GM19240 (cell line): ENCODE data around the gene GID4.
"Not testable (repeated sequence)": the region's sequence is repeated elsewhere in the genome, so short reads cannot be mapped to it uniquely, and the experiment has no call there.

Experiments used
- DNase-seq: peaks from one replicate; pipeline ENCODE4 v3.0.0; 2011; ENCODE audit warnings: low spot score; ENCODE audit not compliant: insufficient read length

GID4 gene

DNA sequence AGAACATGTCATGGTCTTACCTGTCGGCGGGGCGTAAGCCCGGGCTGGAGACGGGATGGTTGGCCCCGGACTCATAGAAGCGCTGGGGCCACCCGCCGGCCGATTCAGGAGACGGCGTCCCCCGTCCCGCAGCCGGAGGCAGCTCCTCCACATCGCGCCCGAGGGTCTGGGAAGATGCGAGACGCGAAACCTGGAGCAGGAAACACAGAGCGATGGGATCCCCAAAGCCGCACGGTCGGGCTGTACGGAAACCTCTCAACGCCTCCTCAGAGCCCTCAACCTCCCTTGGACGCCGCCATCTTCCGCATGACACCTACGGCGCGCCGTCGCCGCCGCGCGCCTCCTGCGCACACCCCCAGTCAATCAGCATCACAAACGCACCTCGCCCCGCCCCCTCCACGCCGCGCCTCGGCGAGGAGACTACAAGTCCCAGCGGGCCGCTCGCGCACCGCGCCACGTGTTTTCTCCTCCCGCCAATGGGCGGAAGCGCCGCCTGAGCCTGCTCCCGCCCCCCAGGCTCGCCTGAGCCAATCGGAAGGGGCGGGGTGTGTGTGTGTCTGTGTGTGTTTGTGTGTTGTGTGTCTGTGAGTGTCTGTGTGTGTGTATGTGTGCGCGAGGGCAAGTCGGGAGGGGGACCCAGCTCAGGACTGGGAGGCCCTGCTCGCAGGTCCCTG lies at the start of gene GID4, which contains the start of gene ATPAF2:
Gene GID4 (plus strand): TSS at position 548 of the 674 bp plus-strand sequence. CDS start 57 bp downstream, at position 605.
Gene ATPAF2 (minus strand): TSS at position 308 of the 674 bp plus-strand sequence. CDS start 155 bp downstream, at position 153.
- peak; percentile 87 for DNase-seq

DNA sequence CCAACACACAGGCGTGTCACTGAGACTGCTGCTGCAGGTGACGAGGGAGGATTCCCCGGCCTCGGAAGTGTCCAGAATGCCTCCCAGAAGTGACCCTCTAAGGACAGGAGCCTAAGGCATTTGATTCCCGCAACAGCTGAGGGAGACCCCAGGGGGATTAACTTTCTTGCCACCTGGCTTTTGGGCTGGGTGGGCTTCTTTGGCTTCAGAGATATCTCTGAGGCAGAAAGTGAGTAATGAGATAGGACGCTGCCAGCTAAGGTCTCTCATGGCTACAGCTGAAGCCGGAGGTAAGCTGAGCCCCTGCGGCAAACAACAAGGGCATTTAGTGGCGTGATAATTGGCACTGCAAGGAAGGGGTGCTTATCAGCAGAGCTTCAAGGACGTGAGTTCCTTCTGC lies 49.6 kb upstream of the GID4 start:
- DNase-seq: no peak

DNA sequence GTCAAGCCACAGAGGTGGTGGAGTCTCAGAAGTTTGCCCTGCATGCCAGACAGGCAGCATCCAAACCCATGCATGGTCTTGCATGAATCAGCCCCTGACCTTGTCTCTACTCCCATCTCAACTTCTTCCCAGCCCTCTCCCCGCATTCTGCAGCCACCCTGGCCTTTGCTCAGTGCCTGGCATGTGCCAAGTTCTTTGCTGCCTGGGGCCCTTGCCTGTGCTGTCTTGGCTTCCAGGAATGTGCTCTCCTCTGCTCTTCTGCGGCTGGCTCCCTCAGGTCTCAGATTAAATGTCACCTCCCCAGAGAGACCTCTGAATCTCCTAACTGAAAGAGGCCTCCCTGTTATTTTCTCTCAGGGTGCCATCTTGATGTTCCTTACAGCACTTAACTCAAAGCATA lies 48.9 kb upstream of the GID4 start:
- no peak for DNase-seq

DNA sequence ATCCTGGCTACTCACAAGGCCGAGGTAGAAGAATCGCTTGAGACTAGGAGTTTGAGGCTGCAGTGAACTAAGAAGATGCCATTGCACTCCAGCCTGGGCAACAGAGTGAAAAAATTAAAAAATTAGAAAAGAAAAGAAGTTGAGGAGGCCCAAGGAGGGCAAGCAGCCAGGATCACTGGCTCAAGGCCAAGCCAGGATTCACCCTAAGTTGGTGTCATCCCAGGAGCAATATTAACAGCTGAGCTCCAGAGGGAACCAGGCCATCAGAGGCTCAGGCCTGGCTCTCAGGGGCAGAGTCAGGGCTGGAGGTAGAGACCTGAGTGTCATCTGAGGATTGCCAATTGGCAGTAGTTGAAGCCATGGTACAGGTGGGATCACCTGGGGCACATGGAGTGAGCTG lies 45.8 kb upstream of the GID4 start:
- DNase-seq: no peak

DNA sequence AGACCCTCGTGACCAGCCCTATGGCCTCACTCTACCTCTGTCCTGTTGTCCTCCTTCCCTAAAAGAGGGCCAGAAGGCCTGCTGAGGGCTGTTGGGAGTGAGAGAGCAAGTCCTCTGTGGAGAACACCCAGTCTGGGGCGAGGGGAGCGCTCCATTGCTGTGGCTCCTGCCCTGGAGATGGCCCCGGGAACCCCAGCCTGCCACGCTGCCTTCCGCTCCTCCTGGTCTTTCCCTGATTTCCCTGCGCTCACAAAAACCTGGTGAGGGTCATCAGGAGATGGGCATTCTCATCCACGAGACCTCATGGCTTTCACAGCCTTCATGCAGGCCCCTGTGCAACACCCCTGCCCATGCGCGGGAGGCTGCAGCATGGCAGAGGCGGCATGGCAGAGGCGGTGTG lies 45.4 kb upstream of the GID4 start:
- no peak for DNase-seq

DNA sequence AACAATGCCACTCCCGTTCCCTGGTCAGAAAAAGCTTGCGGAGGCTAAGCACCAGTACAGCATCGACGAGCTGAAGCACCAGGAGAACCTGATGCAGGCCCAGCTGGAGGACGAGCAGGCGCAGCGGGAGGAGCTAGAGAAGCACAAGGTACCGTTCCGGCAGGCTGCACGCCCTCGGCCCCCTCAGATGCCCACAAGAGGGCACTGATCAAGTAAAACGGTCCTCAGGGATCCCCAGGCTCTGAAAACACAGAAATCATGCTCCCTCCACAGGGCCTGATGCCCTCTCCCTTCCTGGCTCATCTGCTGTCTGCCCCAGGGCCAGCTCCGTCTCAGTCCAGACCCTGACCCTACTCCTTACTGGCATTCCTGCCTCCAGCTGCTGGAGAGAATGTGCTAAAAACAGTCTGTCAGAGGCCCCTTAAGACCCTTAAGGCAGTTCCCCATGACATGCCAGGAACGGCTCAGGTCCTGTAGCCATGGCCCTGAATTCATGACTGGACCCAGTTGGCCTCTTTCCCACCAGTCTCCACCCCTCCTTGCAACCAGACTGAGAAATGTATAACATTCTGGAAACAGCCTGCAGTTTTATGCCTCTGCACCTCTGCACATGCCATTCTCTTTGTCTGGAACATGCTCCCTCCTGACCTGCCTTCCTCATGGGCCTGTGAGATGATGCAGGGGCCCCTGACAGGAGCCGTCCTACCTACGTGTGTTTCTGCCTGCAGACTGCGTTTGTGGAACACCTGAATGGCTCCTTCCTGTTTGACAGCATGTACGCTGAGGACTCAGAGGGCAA lies 44.7 kb upstream of the GID4 start:
- DNase-seq: no peak

DNA sequence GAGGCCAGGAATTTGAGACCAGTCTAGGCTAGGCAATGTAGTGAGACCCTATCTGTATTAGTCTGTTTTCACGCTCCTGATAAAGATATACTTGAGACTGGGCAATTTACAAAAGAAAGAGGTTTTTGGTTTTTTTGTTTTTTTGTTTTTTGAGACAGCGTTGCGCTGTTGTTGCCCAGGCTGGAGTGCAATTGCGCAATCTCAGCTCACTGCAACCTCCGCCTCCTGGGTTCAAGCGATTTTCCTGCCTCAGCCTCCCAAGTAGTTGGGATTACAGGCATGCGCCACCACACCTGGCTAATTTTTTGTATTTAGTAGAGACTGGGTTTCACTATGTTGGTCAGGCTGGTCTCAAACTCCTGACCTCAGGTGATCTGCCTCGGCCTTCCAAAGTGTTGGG lies 43.3 kb upstream of the GID4 start:
- not testable (repeated sequence) for DNase-seq

DNA sequence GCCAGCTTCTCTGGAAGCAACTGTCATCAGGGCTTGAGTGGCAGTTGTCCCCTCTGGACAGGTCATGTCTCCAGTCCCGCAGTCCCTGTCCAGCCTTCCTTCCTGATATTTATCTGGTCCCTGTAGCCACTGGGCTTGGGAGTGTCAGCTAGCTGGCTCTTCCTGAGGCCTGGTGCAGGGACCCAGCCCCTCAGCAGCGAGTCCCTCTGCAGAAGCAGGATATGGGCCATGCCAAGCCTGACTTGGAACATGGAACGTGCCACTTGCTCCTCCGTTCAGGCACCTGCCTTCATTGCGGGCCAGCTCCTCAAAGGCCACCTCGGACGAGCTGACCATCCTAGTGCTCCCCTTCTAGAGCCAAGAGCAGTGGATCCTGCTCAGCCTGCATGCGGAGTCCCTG lies 40.3 kb upstream of the GID4 start:
- no peak for DNase-seq

DNA sequence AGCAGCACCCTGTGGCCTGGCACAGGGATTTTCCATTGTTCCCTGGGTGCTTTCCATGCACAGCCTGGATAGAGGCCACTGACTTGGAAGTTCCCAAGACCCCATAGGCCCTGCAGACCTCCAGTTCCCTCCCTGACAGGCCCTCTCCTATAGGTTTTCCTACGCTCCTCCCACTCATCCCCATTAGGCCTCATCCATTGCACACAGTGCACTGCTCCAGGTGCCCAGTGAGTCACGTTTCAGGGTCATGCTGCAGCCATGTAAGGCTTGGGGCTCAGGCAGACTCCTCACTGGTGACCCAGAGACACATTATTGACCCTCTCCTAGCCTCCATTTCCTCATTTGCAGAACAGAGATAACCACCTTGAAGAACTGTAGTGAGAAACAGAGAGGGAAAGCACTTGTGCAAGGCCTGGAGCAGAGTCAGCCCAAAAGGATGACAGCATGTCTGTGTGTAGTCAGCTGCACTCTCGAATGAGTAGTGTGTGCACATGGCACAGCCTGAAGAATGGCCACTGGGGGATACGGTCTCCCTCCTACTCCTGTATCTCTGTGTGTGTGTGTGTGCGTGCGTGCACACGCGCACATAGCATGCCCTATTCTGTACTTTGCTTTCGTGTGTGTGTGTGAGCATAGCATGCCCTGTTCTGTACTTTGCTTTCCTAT lies 39.7 kb upstream of the GID4 start:
- DNase-seq: no peak

DNA sequence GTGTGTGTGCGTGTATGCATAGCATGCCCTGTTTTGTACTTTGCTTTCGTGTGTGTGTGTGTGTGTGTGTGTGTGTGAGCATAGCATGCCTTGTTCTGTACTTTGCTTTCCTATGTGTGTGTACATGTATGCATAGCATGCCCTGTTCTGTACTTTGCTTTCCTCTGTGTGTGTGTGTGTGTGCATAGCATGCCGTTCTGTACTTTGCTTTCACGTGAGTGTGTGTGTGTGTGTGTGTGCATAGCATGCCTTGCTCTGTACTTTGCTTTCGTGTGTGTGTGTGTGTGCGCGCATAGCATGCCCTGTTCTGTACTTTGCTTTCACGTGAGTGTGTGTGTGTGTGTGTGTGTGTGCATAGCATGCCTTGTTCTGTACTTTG lies 39.2 kb upstream of the GID4 start:
- DNase-seq: no peak

DNA sequence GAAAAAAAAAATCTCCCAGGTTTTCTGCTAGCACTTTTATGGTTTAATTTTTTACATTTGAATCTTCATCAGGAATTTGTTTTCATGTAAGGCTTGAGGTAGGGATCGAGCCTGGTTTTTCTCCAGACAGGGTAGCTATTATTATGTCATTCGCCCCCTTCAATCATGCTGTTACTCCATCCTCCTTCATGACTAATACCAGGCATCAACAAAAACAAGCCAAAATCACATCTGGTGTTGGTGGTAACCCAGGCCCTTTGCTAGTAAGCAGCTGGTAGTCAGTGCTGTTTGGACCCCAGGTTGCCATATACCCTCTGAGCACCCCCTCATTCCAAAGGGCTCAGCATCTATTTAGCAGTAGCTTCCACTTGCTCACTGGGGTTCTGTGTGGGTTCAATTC lies 37.0 kb upstream of the GID4 start:
- no peak for DNase-seq

DNA sequence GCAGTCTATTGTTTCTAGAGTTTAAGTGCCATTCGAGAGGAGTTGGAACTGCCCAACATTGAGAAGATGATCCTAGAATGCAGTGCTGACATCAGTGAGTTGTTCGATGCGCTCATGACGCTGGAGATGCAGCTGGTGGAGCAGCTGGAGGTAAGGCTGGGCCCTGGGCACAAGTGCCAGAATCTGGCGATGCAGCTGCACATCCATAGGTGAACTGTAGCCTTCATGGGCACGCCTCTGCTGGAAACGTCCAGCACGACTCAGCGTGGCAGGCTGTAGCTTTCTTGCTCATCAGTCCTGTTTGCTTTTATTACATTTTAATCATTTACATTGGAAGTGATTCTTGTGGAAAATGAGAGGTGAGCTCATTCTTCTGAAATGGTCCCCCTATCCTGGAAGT lies 34.9 kb upstream of the GID4 start:
- DNase-seq: no peak

DNA sequence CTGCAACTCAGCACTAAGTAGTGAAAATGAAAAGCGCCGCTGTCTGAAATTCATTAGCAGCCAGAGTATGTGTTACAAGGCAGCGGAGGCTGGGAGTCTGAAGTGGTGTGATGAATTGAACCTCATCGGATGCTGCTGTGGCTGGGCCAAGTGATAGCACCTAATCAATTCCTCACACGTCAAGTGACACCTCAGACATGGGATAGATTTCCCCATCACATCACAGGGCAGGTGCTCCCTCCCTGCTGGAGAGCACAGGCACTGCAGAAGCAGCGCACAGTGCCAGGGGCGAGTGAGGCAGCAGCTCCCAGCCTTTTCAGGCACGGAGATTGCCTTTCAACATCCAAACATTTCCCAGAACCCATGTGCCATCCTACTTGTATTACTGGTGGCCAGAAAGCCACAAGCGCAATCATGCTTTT lies 34.3 kb upstream of the GID4 start:
- DNase-seq: no peak

DNA sequence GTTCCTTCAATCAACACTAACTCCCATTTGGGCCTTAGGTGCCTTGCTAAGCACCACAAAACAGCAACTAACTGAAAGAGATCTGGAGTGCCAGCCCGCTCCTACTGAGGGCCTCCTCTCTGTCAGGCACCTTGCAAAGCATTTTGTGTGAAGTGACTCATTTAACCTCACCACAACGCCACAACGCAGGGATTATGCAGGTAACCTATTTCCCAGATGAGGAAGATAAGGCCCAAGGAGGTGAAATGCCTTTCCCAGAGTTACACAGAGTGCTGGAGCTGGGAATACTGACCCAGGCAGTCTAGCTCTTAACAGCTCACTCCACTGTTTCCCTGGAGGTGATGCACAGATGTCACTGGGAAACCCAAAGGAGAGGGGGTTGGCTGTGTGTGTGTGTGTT lies 33.7 kb upstream of the GID4 start:
- no peak for DNase-seq

DNA sequence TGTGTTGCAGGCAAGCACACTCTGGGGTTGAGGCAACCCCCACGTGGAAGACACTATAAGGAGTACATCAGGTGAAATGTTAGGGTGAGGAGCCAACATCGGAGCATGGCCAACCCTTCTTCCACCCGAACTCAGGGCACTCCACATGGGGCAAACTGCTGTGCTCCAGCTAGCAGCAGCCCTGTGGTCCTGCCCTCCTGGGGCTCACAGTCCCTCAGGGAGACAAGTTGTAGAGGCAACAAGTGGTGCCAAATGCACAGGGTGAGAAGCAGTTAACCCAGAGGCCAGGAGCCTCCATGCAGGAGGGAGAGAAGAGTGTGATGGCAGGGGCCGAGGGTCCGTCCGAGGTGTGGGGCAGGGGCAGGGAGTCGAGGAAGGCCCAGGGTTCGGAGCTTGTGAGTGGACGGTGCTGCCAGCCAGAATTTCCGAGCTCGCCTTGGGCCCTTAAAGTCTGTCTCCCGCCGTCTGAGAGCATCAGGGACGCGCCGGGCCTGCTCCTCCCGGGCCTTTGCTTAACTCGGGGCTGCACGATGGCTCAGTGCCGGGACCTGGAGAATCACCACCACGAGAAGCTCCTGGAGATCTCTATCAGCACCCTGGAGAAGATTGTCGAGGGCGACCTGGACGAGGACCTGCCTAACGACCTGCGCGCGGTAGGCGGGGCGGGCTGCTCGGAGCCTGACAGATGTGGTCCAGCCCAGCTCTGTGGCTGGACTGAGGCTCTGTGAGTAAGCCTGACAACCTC lies 32.5 kb upstream of the GID4 start:
- DNase-seq: no peak

DNA sequence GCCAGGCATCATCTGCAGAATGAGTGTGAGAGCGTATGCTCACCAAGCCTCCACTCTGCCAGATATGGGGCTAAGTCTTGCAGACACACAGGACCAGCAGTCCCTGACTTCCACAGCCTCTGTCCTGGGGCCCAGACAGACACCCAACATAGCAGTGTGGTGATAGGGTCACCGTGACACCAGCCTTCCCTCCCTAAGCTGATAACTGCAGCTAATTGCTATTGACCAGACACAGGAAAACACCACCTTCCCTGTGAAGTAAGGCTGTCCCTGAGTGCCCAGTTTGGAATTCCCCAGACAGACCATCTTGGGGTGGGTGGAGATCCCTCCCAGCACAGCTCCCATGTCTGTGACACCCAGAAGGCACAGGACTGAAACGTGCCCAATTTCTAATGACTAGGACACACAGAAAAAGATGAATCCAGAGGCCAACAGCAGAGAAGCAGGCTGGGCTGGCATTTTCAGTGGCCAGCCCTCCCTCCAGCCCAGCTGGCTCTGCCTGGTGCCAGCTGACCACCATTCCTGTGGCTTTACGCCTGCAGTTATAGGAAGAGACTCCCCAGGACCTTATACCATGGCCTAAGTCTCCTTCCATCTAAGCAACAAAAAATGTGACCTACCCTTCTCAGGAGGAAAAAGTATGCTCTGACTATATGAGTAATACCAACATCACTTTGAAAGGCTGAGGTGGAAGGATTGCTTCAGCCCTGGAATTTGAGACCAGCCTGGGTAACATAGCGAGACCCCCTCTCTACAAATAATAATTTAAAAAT lies 30.5 kb upstream of the GID4 start:
- DNase-seq: no peak

DNA sequence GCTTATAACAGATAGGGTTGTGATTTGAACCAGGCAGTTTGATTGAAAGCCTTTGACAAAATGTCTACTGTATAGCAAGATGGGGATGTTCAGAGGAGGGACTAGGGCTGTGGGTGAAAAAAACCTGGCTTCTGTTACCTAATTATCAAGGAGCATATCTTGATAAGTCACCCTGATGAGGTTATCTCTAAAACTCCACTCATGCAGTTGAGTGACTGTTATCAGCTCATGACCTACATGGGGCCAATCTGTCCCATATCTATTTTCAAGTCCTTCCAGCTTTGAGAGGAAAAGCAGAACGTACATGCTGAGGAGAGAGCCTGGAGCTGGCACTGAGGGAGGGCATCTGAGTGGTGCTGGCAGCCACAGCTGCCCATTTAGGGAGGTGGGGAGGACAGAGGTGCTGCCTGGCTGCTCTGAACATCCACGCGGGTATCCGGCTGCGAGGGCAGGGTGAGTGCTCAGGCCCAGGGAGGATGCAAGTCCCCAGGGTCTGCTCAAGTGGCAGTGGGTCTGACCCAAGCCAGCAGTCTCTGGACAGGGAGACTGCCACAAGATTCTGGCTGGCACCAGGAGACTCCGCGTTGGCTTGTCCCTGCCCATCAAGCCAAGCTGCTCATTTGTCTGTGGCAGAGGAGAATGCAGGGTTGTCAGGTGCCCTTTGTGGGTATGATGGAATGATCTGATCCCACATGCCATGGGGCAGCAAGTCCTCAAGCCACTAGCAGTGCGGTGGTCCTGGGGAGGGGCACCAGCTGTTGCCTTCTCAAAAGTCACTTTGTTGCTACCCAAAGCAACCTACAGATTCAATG lies 29.4 kb upstream of the GID4 start:
- DNase-seq: no peak

DNA sequence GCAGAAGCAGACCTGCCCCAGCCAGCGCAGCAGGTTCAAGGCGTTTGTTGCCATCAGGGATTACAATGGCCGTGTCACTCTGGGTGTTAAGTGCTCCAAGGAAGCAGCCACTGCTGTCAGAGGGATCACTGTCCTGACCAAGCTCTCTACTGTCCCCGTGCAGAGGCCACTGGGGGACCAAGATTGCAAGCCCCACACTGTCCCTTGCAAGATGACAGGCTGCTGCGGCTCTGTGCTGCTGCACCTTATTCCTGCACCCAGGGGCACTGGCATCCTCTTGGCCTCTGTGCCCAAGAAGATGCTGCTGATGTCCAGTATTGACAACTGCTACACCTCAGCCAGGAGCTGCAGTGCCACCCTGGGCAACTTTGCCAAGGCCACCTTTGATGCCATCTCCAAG lies 27.9 kb upstream of the GID4 start:
- no peak for DNase-seq

DNA sequence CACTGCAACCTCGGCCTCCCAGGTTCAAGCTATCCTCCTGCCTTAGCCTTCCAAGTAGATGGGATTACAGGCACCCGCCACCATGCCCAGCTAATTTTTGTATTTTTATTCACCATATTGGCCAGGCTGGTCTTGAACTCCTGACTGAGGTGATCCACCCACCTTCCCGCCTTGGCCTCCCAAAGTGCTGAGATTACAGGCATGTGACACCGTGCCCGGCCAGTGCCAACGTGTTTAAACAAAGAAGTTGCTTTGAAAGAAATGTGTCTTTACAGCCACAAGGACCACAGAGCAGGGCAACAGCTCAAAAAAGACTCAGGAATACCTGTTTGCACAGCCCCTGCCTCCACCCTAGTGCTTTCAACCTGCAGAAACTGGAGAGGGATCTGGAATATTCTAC lies 25.2 kb upstream of the GID4 start:
- no peak for DNase-seq

DNA sequence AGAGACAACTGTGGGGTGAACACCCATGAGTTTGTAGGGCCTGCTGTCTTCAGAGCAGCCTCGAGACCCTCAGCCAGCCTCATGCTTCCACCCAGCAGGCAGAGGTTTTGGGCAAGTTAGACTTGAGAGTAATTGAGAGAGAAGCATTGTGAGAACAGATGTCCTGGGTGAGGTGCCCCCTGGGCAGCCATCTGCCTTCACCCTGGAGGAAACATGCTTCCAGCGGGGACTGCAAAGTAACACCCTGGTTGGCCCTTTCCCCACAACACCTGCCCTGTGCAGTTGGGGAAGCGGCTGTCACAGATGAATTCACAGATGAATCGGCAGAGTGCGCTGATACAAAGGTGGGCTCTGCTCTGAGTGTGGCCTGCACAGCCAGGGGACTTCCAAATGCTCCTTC lies 23.6 kb upstream of the GID4 start:
- no peak for DNase-seq
